A549 treated with Hydrocortisone at 1 μM for 4 hours (cell line): Measurements from ENCODE around the gene SLC16A5. TPM values are rescaled to one million over a fixed set of nuclear protein-coding genes. Genes with fewer than 3 reads are reported as not detected.

Experiments used
- total RNA-seq: library from RNA; stranded (reverse); fragments of 200-300 nt; extraction: Qiagen RNA extraction; gene quantifications from 5 replicates; pipeline ENCODE4 v1.2.3, GENCODE V29; 2022

Gene SLC16A5
- 25.8 to 33.0 TPM (median 29.0 TPM) in 5 replicates for total RNA-seq

GRCh38 chr17:75087558-75088453, at the start of gene SLC16A5:
TSS of gene SLC16A5 (plus strand) at chr17:75087954. CDS start at chr17:75093637, 5,683 bp downstream.

GRCh38 chr17:75046407-75047289, 41.1 kb upstream of the SLC16A5 start, which contains the start of the genes ATP5PD and KCTD2:
TSS of gene ATP5PD (minus strand) at chr17:75046969. CDS start at chr17:75042650, 4,319 bp downstream.
TSS of gene KCTD2 (plus strand) at chr17:75047225. CDS start at chr17:75047251, 26 bp downstream.

GRCh38 chr17:75109407-75110233, 21.9 kb downstream of the SLC16A5 start, which contains the start of gene ARMC7:
TSS of gene ARMC7 (plus strand) at chr17:75109969. CDS start at chr17:75110289, 320 bp downstream.

GRCh38 chr17:75131278-75132017, 43.7 kb downstream of the SLC16A5 start, which contains the start of gene NT5C:
TSS of gene NT5C (minus strand) at chr17:75131742. CDS start at chr17:75131707, 35 bp downstream.

GRCh38 chr17:75154195-75155106, 66.7 kb downstream of the SLC16A5 start, which contains the start of gene JPT1:
TSS of gene JPT1 (minus strand) at chr17:75154512. CDS start at chr17:75154397, 115 bp downstream.

Other genes starting within 250 kb of the SLC16A5 start
- gene GRIN2C, start 228.1 kb upstream of the SLC16A5 start, total RNA-seq: 0.15 to 0.30 TPM (median 0.18 TPM) in 5 replicates
- 52.1 to 74.4 TPM (median 60.4 TPM) in 5 replicates for gene FDXR, start 215.0 kb upstream of the SLC16A5 start, total RNA-seq
- 0.09 TPM in 1 of 5 replicates, not detected in the others for gene FADS6, start 194.3 kb upstream of the SLC16A5 start, total RNA-seq
- 0.02 to 0.14 TPM (median 0.09 TPM) in 5 replicates for gene USH1G, start 164.7 kb upstream of the SLC16A5 start, total RNA-seq
- 0.06 to 0.12 TPM (median 0.08 TPM) in 5 replicates for gene OTOP2, start 163.7 kb upstream of the SLC16A5 start, total RNA-seq
- not detected in 5 replicates for gene OTOP3, start 152.1 kb upstream of the SLC16A5 start, total RNA-seq
- gene HID1, start 115.2 kb upstream of the SLC16A5 start, total RNA-seq: 15.3 to 18.3 TPM (median 16.9 TPM) in 5 replicates
- 65.6 to 80.7 TPM (median 75.4 TPM) in 5 replicates for gene CDR2L, start 100.3 kb upstream of the SLC16A5 start, total RNA-seq
- 71.2 to 79.0 TPM (median 76.6 TPM) in 5 replicates for gene MRPL58, start 75.3 kb upstream of the SLC16A5 start, total RNA-seq
- 481 to 533 TPM (median 504 TPM) in 5 replicates for gene ATP5PD, start 41.0 kb upstream of the SLC16A5 start, total RNA-seq
- gene KCTD2, start 40.7 kb upstream of the SLC16A5 start, total RNA-seq: 30.1 to 35.5 TPM (median 30.5 TPM) in 5 replicates
- 16.6 to 20.8 TPM (median 17.5 TPM) in 5 replicates for gene ARMC7, start 22.0 kb downstream of the SLC16A5 start, total RNA-seq
- gene NT5C, start 43.8 kb downstream of the SLC16A5 start, total RNA-seq: 81.2 to 127 TPM (median 122 TPM) in 5 replicates
- gene JPT1, start 66.6 kb downstream of the SLC16A5 start, total RNA-seq: 670 to 830 TPM (median 736 TPM) in 5 replicates
- gene SUMO2, start 95.0 kb downstream of the SLC16A5 start, total RNA-seq: 258 to 388 TPM (median 378 TPM) in 5 replicates
- gene NUP85, start 117.7 kb downstream of the SLC16A5 start, total RNA-seq: 96.4 to 110 TPM (median 98.5 TPM) in 5 replicates
- 26.2 to 28.9 TPM (median 28.0 TPM) in 5 replicates for gene GGA3, start 173.7 kb downstream of the SLC16A5 start, total RNA-seq
- gene MRPS7, start 173.9 kb downstream of the SLC16A5 start, total RNA-seq: 143 to 179 TPM (median 172 TPM) in 5 replicates
- gene MIF4GD, start 183.3 kb downstream of the SLC16A5 start, total RNA-seq: 33.7 to 38.5 TPM (median 37.6 TPM) in 5 replicates
- gene SLC25A19, start 201.5 kb downstream of the SLC16A5 start, total RNA-seq: 17.3 to 18.6 TPM (median 17.9 TPM) in 5 replicates